ENCODE data around the gene SAMD8.
"Not testable (repeated sequence)": the region's sequence is repeated elsewhere in the genome, so short reads cannot be mapped to it uniquely, and the experiment has no call there.

Gene SAMD8

GRCh38 chr10:75195035-75195763 is 83.7 kb downstream of the SAMD8 start:
- DNase-seq (ENCODE audit: low read depth in 2 of 2) = peak; percentile 39 to 40

GRCh38 chr10:75197066-75197465 is 85.6 kb downstream of the SAMD8 start:
- no peak for DNase-seq (ENCODE audit: low read depth in 2 of 2)

- no peak for DNase-seq (ENCODE audit: low read depth in 2 of 2)
Observed at GRCh38 chr10:75197906-75198305, 86.5 kb downstream of the SAMD8 start.

- DNase-seq (ENCODE audit: low read depth in 2 of 2) = not testable (repeated sequence)
Observed at GRCh38 chr10:75199949-75200348, 88.5 kb downstream of the SAMD8 start.

GRCh38 chr10:75201793-75202307 is 90.4 kb downstream of the SAMD8 start:
- no peak for DNase-seq (ENCODE audit: low read depth in 2 of 2)

GRCh38 chr10:75202321-75203045 is 91.0 kb downstream of the SAMD8 start:
- peak in 1 of 2 experiments; percentile 30 for DNase-seq (ENCODE audit: low read depth in 2 of 2)

- not testable (repeated sequence) for DNase-seq (ENCODE audit: low read depth in 2 of 2)
Observed at GRCh38 chr10:75203046-75203620, 91.7 kb downstream of the SAMD8 start.

- no peak for DNase-seq (ENCODE audit: low read depth in 2 of 2)
Observed at GRCh38 chr10:75203724-75204123, 92.3 kb downstream of the SAMD8 start.

- no peak for DNase-seq (ENCODE audit: low read depth in 2 of 2)
Observed at GRCh38 chr10:75205908-75206307, 94.5 kb downstream of the SAMD8 start.

GRCh38 chr10:75206638-75207037 is 95.2 kb downstream of the SAMD8 start:
- not testable (repeated sequence) for DNase-seq (ENCODE audit: low read depth in 2 of 2)

- DNase-seq (ENCODE audit: low read depth in 2 of 2) = no peak
Observed at GRCh38 chr10:75207079-75207856, 95.8 kb downstream of the SAMD8 start.

- DNase-seq (ENCODE audit: low read depth in 2 of 2) = no peak
Observed at GRCh38 chr10:75207857-75208144, 96.3 kb downstream of the SAMD8 start.

- DNase-seq (ENCODE audit: low read depth in 2 of 2) = peak in 1 of 2 experiments; percentile 28
Observed at GRCh38 chr10:75208181-75208580, 96.7 kb downstream of the SAMD8 start.

- DNase-seq (ENCODE audit: low read depth in 2 of 2) = no peak
Observed at GRCh38 chr10:75209086-75209920, 97.8 kb downstream of the SAMD8 start.

- DNase-seq (ENCODE audit: low read depth in 2 of 2) = peak in 1 of 2 experiments; percentile 57
Observed at GRCh38 chr10:75209921-75210281, 98.4 kb downstream of the SAMD8 start.

- peak; percentile 80 to 81 for DNase-seq (ENCODE audit: low read depth in 2 of 2)
Observed at GRCh38 chr10:75210282-75211006, 99.0 kb downstream of the SAMD8 start, which contains the start of gene VDAC2. Gene VDAC2 (plus strand): TSS chr10:75210796. CDS start chr10:75211159, 363 bp downstream.

- no peak for DNase-seq (ENCODE audit: low read depth in 2 of 2)
Observed at GRCh38 chr10:75211007-75211691, 99.7 kb downstream of the SAMD8 start.

GRCh38 chr10:75212343-75212742 is 100.9 kb downstream of the SAMD8 start:
- no peak for DNase-seq (ENCODE audit: low read depth in 2 of 2)

- no peak for DNase-seq (ENCODE audit: low read depth in 2 of 2)
Observed at GRCh38 chr10:75220274-75220673, 108.8 kb downstream of the SAMD8 start.

GRCh38 chr10:75221492-75221891 is 110.0 kb downstream of the SAMD8 start:
- DNase-seq (ENCODE audit: low read depth in 2 of 2) = not testable (repeated sequence)
